ENCODE measurements around the gene IDE. TPM values are rescaled to one million over a fixed set of nuclear protein-coding genes. Genes with fewer than 3 reads are reported as not detected.

Gene IDE
- total RNA-seq, 1 donor from 2014 or later, result 25.7 TPM

GRCh38 chr10:92434385-92434784, 139.5 kb downstream of the IDE start:
- DNase-seq (ENCODE audit: low read depth), result no peak
- Histone ChIP-seq H3K36me3 (ENCODE audit: control insufficient read depth, insufficient read depth, low read length) (no peaks in the 10 kb centered on the region), H3K4me3 (ENCODE audit: low read depth, low read length) (no peak overlapping the region), H3K27me3 (ENCODE audit: control insufficient read depth, insufficient read depth, low read length) (no peaks in the 10 kb centered on the region)
- TF ChIP-seq CTCF (IDR thresholded peaks at IDR 0.05; ENCODE audit: insufficient read depth, low read length, poor library complexity, severe bottlenecking), result no peak

- DNase-seq (ENCODE audit: low read depth), result no peak
- Histone ChIP-seq H3K4me3 (ENCODE audit: low read depth, low read length) (no peak overlapping the region), H3K27me3 (ENCODE audit: control insufficient read depth, insufficient read depth, low read length) (no peaks in the 10 kb centered on the region), H3K36me3 (ENCODE audit: control insufficient read depth, insufficient read depth, low read length) (no peaks in the 10 kb centered on the region)
- TF ChIP-seq CTCF (IDR thresholded peaks at IDR 0.05; ENCODE audit: insufficient read depth, low read length, poor library complexity, severe bottlenecking), result no peak
Observed at GRCh38 chr10:92432596-92432995, 141.3 kb downstream of the IDE start.

GRCh38 chr10:92430103-92430502, 143.8 kb downstream of the IDE start:
- no peak for DNase-seq (ENCODE audit: low read depth)
- no peak for TF ChIP-seq CTCF (IDR thresholded peaks at IDR 0.05; ENCODE audit: insufficient read depth, low read length, poor library complexity, severe bottlenecking)
- no peaks in the 10 kb centered on the region for H3K27me3 ChIP-seq (ENCODE audit: control insufficient read depth, insufficient read depth, low read length)
- H3K36me3 ChIP-seq (ENCODE audit: control insufficient read depth, insufficient read depth, low read length), result no peaks in the 10 kb centered on the region
- no peak overlapping the region for H3K4me3 ChIP-seq (ENCODE audit: low read depth, low read length)

- Histone ChIP-seq H3K36me3 (ENCODE audit: control insufficient read depth, insufficient read depth, low read length) (no peaks in the 10 kb centered on the region), H3K27me3 (ENCODE audit: control insufficient read depth, insufficient read depth, low read length) (peaks cover 6% of the 10 kb centered on the region), H3K4me3 (ENCODE audit: low read depth, low read length) (no peak overlapping the region)
- no peak for TF ChIP-seq CTCF (IDR thresholded peaks at IDR 0.05; ENCODE audit: insufficient read depth, low read length, poor library complexity, severe bottlenecking)
- no peak for DNase-seq (ENCODE audit: low read depth)
Observed at GRCh38 chr10:92421550-92421949, 152.3 kb downstream of the IDE start.

- Histone ChIP-seq H3K4me3 (ENCODE audit: low read depth, low read length) (peak overlapping the region; percentile 19), H3K27me3 (ENCODE audit: control insufficient read depth, insufficient read depth, low read length) (peaks cover 6% of the 10 kb centered on the region), H3K36me3 (ENCODE audit: control insufficient read depth, insufficient read depth, low read length) (no peaks in the 10 kb centered on the region)
- DNase-seq (ENCODE audit: low read depth), result no peak
- no peak for TF ChIP-seq CTCF (IDR thresholded peaks at IDR 0.05; ENCODE audit: insufficient read depth, low read length, poor library complexity, severe bottlenecking)
Observed at GRCh38 chr10:92420546-92421275, 153.2 kb downstream of the IDE start.
